Cardiac muscle cell (in vitro differentiated cells and primary cell): ENCODE data around the gene PAK4. TPM values are rescaled to one million over a fixed set of nuclear protein-coding genes. Genes with fewer than 3 reads are reported as not detected.

Experiments used
- DNase-seq, 2 donors: peaks; one replicate each; pipeline versions ENCODE4 v3.0.0 to v3.0.0-alpha.2; 2010 to 2017; ENCODE audit warnings: low read depth in 1 of 2, low spot score in 1 of 2
- H3K27ac ChIP-seq: fragments of 200-600 bp; sonication (generic); 2 replicates; pipeline ENCODE4 v1.5.1; 2016
- H3K27me3 ChIP-seq: fragments of 200-600 bp; sonication (generic); 2 replicates; pipeline ENCODE4 v1.6.0; 2016; ENCODE audit warnings: control low read depth
- H3K36me3 ChIP-seq: fragments of 200-600 bp; sonication (generic); 2 replicates; pipeline ENCODE4 v1.5.1; 2016; ENCODE audit warnings: control low read depth
- H3K4me1 ChIP-seq: fragments of 200-600 bp; sonication (generic); 2 replicates; pipeline ENCODE4 v1.8.1; 2017; ENCODE audit warnings: low read depth, mild to moderate bottlenecking, mixed run types
- H3K4me3 ChIP-seq: fragments of 200-600 bp; sonication (generic); 2 replicates; pipeline ENCODE4 v1.5.1; 2016; ENCODE audit warnings: mild to moderate bottlenecking
- H3K9me3 ChIP-seq: fragments of 200-600 bp; sonication (generic); 2 replicates; pipeline ENCODE4 v1.5.1; 2017; ENCODE audit warnings: low read depth, mild to moderate bottlenecking, control low read depth
- CTCF ChIP-seq: IDR thresholded peaks from 2 replicates; pipeline ENCODE4 v1.5.1; 2012; ENCODE audit warnings: low read depth, mild to moderate bottlenecking, low read length
- polyA plus RNA-seq: library from polyadenylated mRNA; unstranded; fragments of >200 nt; fragmentation: Nextera tagmentation; extraction: Ambion mirVana; gene quantifications from 2 replicates; pipeline ENCODE4 v1.2.1, GENCODE V29; 2016
- total RNA-seq: library from RNA; depleted of rRNA; stranded (reverse); fragments of >200 nt; gene quantifications from 2 replicates; pipeline ENCODE4 v1.2.3, GENCODE V29; 2016

The PAK4 gene
- total and polyA plus RNA-seq, 2 experiments from 2014 or later = 32.5 to 57.9 TPM

- H3K27me3 ChIP-seq = no peaks in the 10 kb centered on the region
- TF ChIP-seq CTCF = no peak
- H3K36me3 ChIP-seq = no peaks in the 10 kb centered on the region
- H3K4me1 ChIP-seq = peaks cover 3% of the 10 kb centered on the region
- DNase-seq = no peak
- H3K9me3 ChIP-seq = no peaks in the 10 kb centered on the region
- H3K27ac ChIP-seq = no peak overlapping the region
- H3K4me3 ChIP-seq = no peak overlapping the region
Observed at GRCh38 chr19:39188960-39189359, 63.4 kb downstream of the PAK4 start.

- Histone ChIP-seq H3K36me3 (no peaks in the 10 kb centered on the region), H3K27me3 (no peaks in the 10 kb centered on the region), H3K9me3 (no peaks in the 10 kb centered on the region), H3K4me1 (peaks cover 3% of the 10 kb centered on the region), H3K27ac (no peak overlapping the region), H3K4me3 (no peak overlapping the region)
- no peak for TF ChIP-seq CTCF
- DNase-seq = no peak
Observed at GRCh38 chr19:39190768-39191167, 65.2 kb downstream of the PAK4 start.

- Histone ChIP-seq H3K4me3 (no peak overlapping the region), H3K4me1 (no peaks in the 10 kb centered on the region), H3K27ac (no peak overlapping the region), H3K9me3 (no peaks in the 10 kb centered on the region), H3K27me3 (peaks cover 12% of the 10 kb centered on the region), H3K36me3 (no peaks in the 10 kb centered on the region)
- DNase-seq = no peak
- no peak for TF ChIP-seq CTCF
Observed at GRCh38 chr19:39192846-39193245, 67.3 kb downstream of the PAK4 start.

GRCh38 chr19:39193803-39194202, 68.2 kb downstream of the PAK4 start:
- Histone ChIP-seq H3K4me1 (no peaks in the 10 kb centered on the region), H3K36me3 (no peaks in the 10 kb centered on the region), H3K9me3 (no peaks in the 10 kb centered on the region), H3K4me3 (no peak overlapping the region), H3K27ac (no peak overlapping the region), H3K27me3 (peaks cover 16% of the 10 kb centered on the region)
- DNase-seq = peak; percentile 12 to 48
- TF ChIP-seq CTCF = no peak

- H3K27me3 ChIP-seq = peaks cover 16% of the 10 kb centered on the region
- TF ChIP-seq CTCF = no peak
- H3K4me3 ChIP-seq = no peak overlapping the region
- no peaks in the 10 kb centered on the region for H3K9me3 ChIP-seq
- no peaks in the 10 kb centered on the region for H3K36me3 ChIP-seq
- H3K4me1 ChIP-seq = no peaks in the 10 kb centered on the region
- DNase-seq = peak in 1 of 2 donors; percentile 34
- H3K27ac ChIP-seq = no peak overlapping the region
Observed at GRCh38 chr19:39194832-39195542, 69.4 kb downstream of the PAK4 start.
